ENCODE results near the gene CRYBA4. TPM values are rescaled to one million over a fixed set of nuclear protein-coding genes. Genes with fewer than 3 reads are reported as not detected.

Gene CRYBA4
- total RNA-seq, result not detected

DNA sequence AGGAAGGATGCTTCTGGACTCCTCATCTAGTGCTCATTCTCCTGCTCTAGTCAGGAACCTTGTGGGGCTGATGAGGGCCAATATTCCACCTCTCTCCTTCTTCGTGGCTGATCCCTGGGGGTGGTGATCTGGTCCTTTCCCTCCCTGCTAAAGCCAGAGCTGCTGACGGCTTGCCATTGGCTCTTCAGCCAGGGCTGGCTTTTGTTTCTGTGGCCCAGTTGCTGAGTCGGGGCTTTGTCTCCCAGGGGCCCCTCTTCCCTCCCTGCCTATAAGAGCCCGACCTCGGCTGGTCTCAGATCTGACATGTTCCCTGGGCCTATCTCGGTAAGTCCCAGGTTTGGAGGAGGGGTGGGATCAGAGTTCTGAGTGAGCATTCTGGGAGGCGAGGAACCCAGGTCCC is at the start of gene CRYBA4:
CRYBA4 (plus strand) TSS at position 301 of the 400 bp plus-strand sequence. CDS start 634 bp downstream, outside the sequence.
- Mint-ChIP-seq H3K36me3 (ENCODE audit: low read depth) (no peaks in the 10 kb centered on the region), H3K4me1 (no peaks in the 10 kb centered on the region), H3K4me3 (no peak within 1 kb of the TSS), H3K27me3 (no peaks in the 10 kb centered on the region), H3K9me3 (ENCODE audit: low read depth) (no peaks in the 10 kb centered on the region), H3K27ac (no peak within 1 kb of the TSS)
- ChIA-PET POLR2A (interaction anchor here (0.7 kb wide), 1 partner anchor 88 kb away, joined by 3 read pairs; no protein-coding TSS in a partner anchor), CTCF (no interaction called here)
- intact Hi-C loops (cut with DNase I, micrococcal nuclease), result no loop called here
- ATAC-seq, result no peak
- DNase-seq, result no peak

DNA sequence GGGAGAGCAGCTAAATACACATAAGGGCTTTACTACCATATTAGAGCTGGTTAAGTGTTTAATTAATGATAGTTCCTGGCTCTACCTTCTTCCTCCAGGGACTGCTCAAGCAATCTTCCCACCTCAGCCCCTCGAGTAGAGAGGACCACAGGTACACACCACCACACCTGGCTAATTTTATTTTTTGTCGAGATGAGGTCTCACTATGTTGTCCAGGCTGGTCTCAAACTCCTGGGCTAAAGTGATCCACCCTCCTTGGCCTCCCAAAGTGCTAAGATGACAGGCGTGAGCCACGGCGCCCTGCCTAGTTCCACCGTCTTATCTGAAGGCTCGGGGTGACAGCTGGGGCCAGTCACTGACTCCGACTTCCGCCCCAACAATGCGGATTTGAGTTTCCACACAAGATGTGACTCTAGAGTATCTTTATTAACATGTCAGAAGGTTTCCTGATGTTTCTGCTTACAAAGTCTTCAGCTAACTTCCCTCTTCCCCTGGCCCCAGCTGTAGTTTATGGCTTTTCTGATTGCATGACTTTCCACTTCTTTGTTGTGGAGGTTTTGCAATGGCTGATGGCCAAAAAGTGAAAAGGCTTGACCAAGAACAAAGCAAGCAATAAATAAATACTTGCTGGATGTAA is 48.6 kb upstream of the CRYBA4 start:
- peak; percentile 33 for ATAC-seq
- Mint-ChIP-seq H3K4me3 (no peak overlapping the region), H3K27ac (peak overlapping the region; percentile 10), H3K27me3 (no peaks in the 10 kb centered on the region), H3K9me3 (ENCODE audit: low read depth) (no peaks in the 10 kb centered on the region), H3K36me3 (ENCODE audit: low read depth) (peaks cover 8% of the 10 kb centered on the region), H3K4me1 (peaks cover 15% of the 10 kb centered on the region)
- ChIA-PET POLR2A (no interaction called here), CTCF (no interaction called here)
- DNase-seq, result peak; percentile 44
- intact Hi-C loops (cut with DNase I, micrococcal nuclease), result no loop called here

GRCh38 chr22:26574001-26574723 is 47.6 kb upstream of the CRYBA4 start:
- no peak for DNase-seq
- Mint-ChIP-seq H3K27me3 (no peaks in the 10 kb centered on the region), H3K27ac (peak overlapping the region; percentile 27), H3K4me3 (no peak overlapping the region), H3K4me1 (peaks cover 18% of the 10 kb centered on the region), H3K9me3 (ENCODE audit: low read depth) (no peaks in the 10 kb centered on the region), H3K36me3 (ENCODE audit: low read depth) (peaks cover 6% of the 10 kb centered on the region)
- ChIA-PET CTCF (interaction anchor here (0.5 kb wide), 1 partner anchor 23 kb away, joined by 3 read pairs; no protein-coding TSS in a partner anchor), POLR2A (no interaction called here)
- no peak for ATAC-seq
- intact Hi-C loops (cut with DNase I, micrococcal nuclease), result no loop called here

DNA sequence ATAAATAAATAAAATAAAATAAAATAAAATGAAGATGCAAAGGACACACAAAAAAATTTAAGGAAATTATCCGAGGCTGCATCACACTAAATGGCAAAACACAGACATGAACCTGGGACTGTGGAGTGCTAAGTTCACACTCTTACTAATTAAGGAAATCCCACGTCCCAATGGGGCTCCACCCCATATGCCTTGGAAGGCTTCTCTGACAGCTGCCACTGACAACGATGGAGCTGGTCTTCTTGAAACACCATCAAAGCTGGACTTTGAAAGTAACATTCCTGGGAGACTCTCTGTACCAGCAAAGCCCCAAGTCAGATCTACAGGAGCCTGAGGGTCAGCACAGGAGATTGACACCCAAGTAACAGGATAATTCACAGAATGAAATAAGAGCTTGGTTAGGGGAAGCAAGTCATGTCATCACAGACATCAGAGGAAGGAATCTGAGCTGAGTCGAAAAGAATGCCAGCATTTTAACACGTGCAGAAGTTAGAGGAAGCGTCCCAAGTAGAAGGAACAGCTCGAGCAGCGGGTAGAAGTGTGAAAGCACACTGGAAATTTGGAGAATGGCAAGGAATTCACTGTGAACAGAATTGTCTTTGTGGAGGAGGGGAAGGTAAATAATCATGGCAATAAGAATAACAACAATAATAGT is 45.6 kb upstream of the CRYBA4 start:
- Mint-ChIP-seq H3K36me3 (ENCODE audit: low read depth) (peaks cover 2% of the 10 kb centered on the region), H3K27ac (no peak overlapping the region), H3K4me3 (no peak overlapping the region), H3K4me1 (peaks cover 38% of the 10 kb centered on the region), H3K27me3 (no peaks in the 10 kb centered on the region), H3K9me3 (ENCODE audit: low read depth) (no peaks in the 10 kb centered on the region)
- ChIA-PET CTCF (interaction anchor here (1.0 kb wide), 1 partner anchor 28 kb away, joined by 3 read pairs; no protein-coding TSS in a partner anchor), POLR2A (no interaction called here)
- intact Hi-C loops (cut with DNase I, micrococcal nuclease), result no loop called here
- no peak for DNase-seq
- no peak for ATAC-seq

- Mint-ChIP-seq H3K9me3 (ENCODE audit: low read depth) (no peaks in the 10 kb centered on the region), H3K36me3 (ENCODE audit: low read depth) (peaks cover 2% of the 10 kb centered on the region), H3K27ac (no peak overlapping the region), H3K27me3 (no peaks in the 10 kb centered on the region), H3K4me1 (peaks cover 42% of the 10 kb centered on the region), H3K4me3 (no peak overlapping the region)
- CTCF ChIA-PET, result no interaction called here
- POLR2A ChIA-PET, result interaction anchor here (0.7 kb wide), 1 partner anchor 15 kb away, joined by 4 read pairs; no protein-coding TSS in a partner anchor
- intact Hi-C loops (cut with DNase I, micrococcal nuclease), result no loop called here
- no peak for DNase-seq
- ATAC-seq, result no peak
Measured at GRCh38 chr22:26577081-26577480, 44.7 kb upstream of the CRYBA4 start.

GRCh38 chr22:26579331-26579886 is 42.4 kb upstream of the CRYBA4 start:
- Mint-ChIP-seq H3K9me3 (ENCODE audit: low read depth) (no peaks in the 10 kb centered on the region), H3K27ac (peak overlapping the region; percentile 97), H3K36me3 (ENCODE audit: low read depth) (peaks cover 5% of the 10 kb centered on the region), H3K4me1 (peaks cover 30% of the 10 kb centered on the region), H3K27me3 (no peaks in the 10 kb centered on the region), H3K4me3 (peak overlapping the region; percentile 54)
- intact Hi-C loops (cut with DNase I, micrococcal nuclease), result no loop called here
- CTCF ChIA-PET, result interaction anchor here (1.0 to 1.3 kb wide), 2 partner anchors 21 to 76 kb away, joined by 4 to 5 read pairs; no protein-coding TSS in a partner anchor
- POLR2A ChIA-PET, result interaction anchor here (0.8 kb wide), 1 partner anchor 96 kb away, joined by 3 read pairs; the partner anchor contains the start of genes HPS4 and SRRD
- ATAC-seq, result peak; percentile 94
- peak; percentile 70 for DNase-seq

GRCh38 chr22:26580240-26580962 is 41.4 kb upstream of the CRYBA4 start:
- no peak for DNase-seq
- Mint-ChIP-seq H3K4me1 (peaks cover 30% of the 10 kb centered on the region), H3K36me3 (ENCODE audit: low read depth) (peaks cover 5% of the 10 kb centered on the region), H3K9me3 (ENCODE audit: low read depth) (no peaks in the 10 kb centered on the region), H3K4me3 (peak overlapping the region; percentile 54), H3K27me3 (no peaks in the 10 kb centered on the region), H3K27ac (peak overlapping the region; percentile 97)
- ChIA-PET POLR2A (interaction anchor here (0.8 kb wide), 1 partner anchor 97 kb away, joined by 3 read pairs; the partner anchor contains the start of genes HPS4 and SRRD), CTCF (interaction anchor here (1.0 kb wide), 1 partner anchor 20 kb away, joined by 5 read pairs; no protein-coding TSS in a partner anchor)
- ATAC-seq, result no peak
- intact Hi-C loops (cut with DNase I, micrococcal nuclease), result no loop called here

GRCh38 chr22:26581026-26581425 is 40.7 kb upstream of the CRYBA4 start:
- ChIA-PET POLR2A (no interaction called here), CTCF (interaction anchor here (0.8 to 1.1 kb wide), 2 partner anchors 13 to 98 kb away, joined by 3 read pairs; partner anchors contain the start of genes HPS4 and SRRD)
- Mint-ChIP-seq H3K9me3 (ENCODE audit: low read depth) (no peaks in the 10 kb centered on the region), H3K4me1 (peaks cover 32% of the 10 kb centered on the region), H3K27ac (no peak overlapping the region), H3K27me3 (no peaks in the 10 kb centered on the region), H3K36me3 (ENCODE audit: low read depth) (peaks cover 5% of the 10 kb centered on the region), H3K4me3 (no peak overlapping the region)
- no peak for DNase-seq
- no peak for ATAC-seq
- intact Hi-C loops (cut with DNase I, micrococcal nuclease), result no loop called here

DNA sequence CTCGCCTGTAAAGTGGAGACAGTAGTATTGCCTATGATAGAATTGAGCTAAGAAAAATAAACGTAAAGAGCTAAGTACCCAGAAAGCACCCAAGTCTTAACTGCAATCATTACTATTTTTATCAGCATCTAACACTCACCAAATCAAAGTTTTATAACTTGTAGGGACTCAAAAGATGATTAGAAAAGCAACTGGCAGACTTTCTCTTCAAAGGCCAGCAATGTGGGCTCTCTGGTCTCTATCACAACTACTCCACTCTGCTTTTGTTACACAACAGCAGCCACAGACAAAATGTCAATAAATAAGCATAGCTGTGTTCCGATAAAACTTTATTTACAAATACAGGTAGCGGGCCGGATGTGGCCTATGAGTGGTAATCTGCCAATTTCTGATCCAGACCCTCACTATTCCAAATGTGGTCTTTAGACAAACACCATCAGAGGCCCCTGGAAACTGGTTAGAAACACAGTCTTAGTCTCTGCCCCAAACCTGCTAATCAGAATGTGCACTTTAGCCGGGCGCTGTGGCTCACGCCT is 40.1 kb upstream of the CRYBA4 start:
- Mint-ChIP-seq H3K36me3 (ENCODE audit: low read depth) (peaks cover 3% of the 10 kb centered on the region), H3K9me3 (ENCODE audit: low read depth) (no peaks in the 10 kb centered on the region), H3K4me3 (no peak overlapping the region), H3K27me3 (no peaks in the 10 kb centered on the region), H3K4me1 (peaks cover 35% of the 10 kb centered on the region), H3K27ac (no peak overlapping the region)
- no peak for DNase-seq
- ChIA-PET POLR2A (interaction anchor here (0.6 kb wide), 1 partner anchor 60 kb away, joined by 7 read pairs; no protein-coding TSS in a partner anchor), CTCF (interaction anchor here (0.8 to 1.1 kb wide), 2 partner anchors 13 to 98 kb away, joined by 3 read pairs; partner anchors contain the start of genes HPS4 and SRRD)
- intact Hi-C loops (cut with DNase I, micrococcal nuclease), result no loop called here
- ATAC-seq, result no peak

- Mint-ChIP-seq H3K4me3 (no peak overlapping the region), H3K27ac (no peak overlapping the region), H3K4me1 (peaks cover 50% of the 10 kb centered on the region), H3K27me3 (no peaks in the 10 kb centered on the region), H3K9me3 (ENCODE audit: low read depth) (peaks cover 2% of the 10 kb centered on the region), H3K36me3 (ENCODE audit: low read depth) (peaks cover 3% of the 10 kb centered on the region)
- intact Hi-C loops (cut with DNase I, micrococcal nuclease), result no loop called here
- ATAC-seq (no peak), DNase-seq (no peak)
- POLR2A ChIA-PET, result no interaction called here
- CTCF ChIA-PET, result interaction anchor here (1.0 kb wide), 1 partner anchor 10 kb away, joined by 4 read pairs; no protein-coding TSS in a partner anchor
Measured at GRCh38 chr22:26584010-26584409, 37.8 kb upstream of the CRYBA4 start.

Measured in activated CD4-positive, alpha-beta T cell treated with anti-CD3 and anti-CD28 coated beads for 36 hours (primary cell).